HG02870 (cell line): ENCODE results near the gene RDX.
"Not testable (repeated sequence)": the region's sequence is repeated elsewhere in the genome, so short reads cannot be mapped to it uniquely, and the experiment has no call there.

Experiments
- ATAC-seq: cut with Tn5 transposase; IDR thresholded peaks from one replicate; pipeline ENCODE4 v1.9.1; 2021; ENCODE audit warnings: mild to moderate bottlenecking, moderate library complexity; ENCODE audit not compliant: unreplicated experiment

Gene RDX

DNA sequence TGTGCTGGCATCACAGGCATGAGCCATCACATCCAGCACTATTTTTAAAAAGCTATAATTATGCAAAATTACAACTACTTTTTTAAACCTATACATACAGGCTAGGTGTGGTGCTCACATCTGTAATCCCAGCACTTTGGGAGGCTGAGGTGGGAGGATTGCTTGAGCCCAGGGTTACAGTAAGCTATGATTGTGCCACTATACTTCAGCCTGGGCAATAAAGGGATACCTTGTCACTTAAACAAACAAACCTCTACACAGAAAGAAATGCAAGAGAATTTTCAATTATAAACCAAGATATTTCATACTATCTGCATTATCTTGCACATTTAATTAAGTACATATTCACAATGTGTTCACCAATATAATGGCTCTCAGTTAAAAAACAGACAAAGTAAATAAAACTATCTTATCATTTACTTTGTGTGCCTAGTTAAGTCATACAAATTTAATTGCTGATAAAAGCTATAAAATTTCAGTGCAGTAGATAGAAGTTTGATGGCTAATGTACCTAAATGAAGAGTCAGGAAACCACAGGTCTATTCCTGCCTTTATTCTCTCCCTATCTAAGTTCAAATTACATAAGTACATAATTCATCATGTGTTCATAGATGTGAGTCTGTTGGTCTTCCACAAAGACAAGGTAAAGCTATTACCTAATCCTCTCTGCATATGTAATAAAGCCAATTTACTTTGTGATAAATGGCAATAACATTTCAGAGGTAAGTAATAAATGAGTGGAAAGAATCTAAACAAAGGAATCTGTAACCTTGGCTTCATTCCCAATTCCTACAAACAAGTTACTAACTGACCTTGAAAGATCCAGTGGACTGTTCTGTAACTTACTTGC, 9.0 kb upstream of the RDX start:
- no peak for ATAC-seq

DNA sequence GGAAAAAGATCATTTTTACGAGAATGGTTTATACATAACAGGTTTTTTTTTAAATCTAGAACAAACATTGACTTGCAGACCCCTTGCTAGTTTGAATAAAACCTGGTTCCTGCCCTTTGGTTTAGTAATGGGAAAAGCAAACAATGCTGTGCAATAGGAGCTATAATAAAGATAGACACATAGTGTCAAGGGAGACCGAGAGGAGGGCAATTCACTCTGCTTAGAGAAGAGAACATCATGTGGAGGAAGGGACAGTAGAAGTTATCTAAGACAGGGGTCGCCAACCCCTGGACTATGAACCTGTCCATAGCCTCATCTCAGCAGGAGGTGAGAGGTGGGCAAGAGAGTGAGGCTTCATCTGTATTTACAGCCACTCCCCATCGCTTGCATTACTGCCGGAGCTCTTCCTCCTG, 7.0 kb upstream of the RDX start:
- no peak for ATAC-seq

GRCh38 chr11:110301577-110301976, 5.2 kb upstream of the RDX start:
- ATAC-seq: no peak

GRCh38 chr11:110301032-110301431, 4.6 kb upstream of the RDX start:
- ATAC-seq: no peak

DNA sequence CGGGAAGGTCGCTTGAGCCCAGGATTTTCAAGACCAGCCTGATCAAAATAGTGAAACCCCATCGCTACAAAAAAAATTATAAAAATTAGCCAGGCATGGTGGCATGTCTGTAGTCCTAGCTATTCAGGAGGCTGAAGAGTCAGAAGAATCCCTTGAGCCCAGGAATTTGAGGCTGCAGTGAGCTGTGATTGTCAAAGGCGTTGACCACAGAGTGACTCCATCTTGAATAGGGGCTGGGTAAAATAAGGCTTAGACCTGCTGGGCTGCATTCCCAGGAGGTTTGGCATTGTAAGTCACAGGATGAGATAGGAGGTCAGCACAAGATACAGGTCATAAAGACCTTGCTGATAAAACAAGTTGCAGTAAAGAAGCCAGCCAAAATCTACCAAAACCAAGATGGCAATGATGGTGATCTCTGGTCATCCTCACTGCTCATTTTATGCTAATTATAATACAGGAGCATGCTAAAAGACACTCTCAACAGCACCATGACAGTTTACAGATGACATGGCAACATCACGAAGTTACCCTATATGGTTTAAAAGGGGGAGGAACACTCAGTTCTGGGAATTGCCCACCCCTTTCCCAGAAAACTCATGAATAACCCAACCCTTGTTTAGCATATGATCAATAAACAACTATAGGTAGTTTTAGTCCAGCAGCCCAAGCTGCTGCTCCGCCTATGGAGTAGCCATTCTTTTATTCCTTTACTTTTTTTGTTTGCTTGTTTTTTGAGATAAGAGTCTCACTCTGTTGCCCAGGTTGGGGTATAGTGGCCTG, 2.8 kb upstream of the RDX start:
- ATAC-seq: no peak

- ATAC-seq: no peak
Measured at GRCh38 chr11:110298301-110298765, 1.9 kb upstream of the RDX start.

DNA sequence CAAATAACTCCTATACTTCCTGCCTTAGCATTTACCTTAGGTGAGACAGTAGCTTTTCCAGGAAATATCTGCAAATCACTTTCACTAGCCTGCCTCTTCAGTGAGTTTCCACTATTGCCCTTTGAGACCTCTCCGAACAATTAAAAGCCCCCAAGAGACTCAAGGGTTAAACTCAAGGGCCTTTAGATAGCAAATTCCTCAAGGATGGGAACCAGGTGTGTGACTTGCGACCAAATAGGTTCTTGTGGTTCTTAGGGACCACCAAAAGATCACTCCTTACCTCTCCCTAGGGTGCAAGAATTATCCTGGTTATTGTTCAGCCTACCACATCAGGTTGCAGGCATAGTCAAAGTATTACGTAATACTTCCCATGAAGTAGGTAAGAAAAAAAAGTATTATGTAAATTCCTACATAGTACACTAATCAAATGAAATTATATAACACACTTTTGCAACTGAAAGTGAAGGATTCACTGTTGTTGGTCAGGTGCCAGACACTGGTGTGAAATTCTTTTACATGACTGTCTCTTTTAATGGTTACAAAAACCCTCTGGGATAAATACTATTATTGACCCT, 1.4 kb upstream of the RDX start:
- ATAC-seq: no peak

GRCh38 chr11:110297076-110297725, 787 bp upstream of the RDX start:
- ATAC-seq: no peak

DNA sequence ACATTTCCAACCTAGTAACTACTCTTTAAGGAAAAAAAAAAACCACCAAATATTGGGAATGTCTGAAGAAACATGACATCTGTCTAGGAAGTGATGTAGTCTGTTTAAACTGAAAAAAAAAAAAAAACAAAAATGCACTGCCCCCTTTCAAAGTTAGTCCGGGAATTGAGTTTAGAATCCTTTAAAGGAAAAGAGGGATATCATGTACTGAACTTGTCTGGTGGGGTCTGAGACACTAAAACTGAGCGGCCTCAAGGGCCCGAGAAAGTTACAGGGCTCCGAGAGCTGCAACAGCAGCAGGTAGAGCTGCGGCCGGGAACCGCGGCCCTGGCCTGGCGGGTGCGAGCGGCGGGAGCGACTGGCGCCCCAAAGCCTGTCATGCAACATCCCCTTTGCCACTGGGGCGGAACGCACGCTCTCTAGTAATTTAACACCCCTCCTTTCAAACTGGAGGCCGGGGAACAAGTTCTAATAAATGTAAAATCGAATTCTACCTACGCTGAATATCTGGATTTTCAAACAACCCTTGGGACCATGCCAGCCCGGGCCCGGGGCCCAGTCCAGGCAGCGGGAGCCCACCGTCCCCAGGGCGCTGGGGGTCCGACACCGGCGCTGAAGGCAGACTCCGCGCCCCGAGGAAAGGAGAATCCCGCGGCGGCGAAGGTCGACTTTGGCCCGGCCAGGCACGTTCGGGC, 736 bp downstream of the RDX start:
- ATAC-seq: peak; percentile 60

- no peak for ATAC-seq
Measured at GRCh38 chr11:110295086-110295485, 1.3 kb downstream of the RDX start.

GRCh38 chr11:110294509-110294908, 1.9 kb downstream of the RDX start:
- ATAC-seq: no peak

DNA sequence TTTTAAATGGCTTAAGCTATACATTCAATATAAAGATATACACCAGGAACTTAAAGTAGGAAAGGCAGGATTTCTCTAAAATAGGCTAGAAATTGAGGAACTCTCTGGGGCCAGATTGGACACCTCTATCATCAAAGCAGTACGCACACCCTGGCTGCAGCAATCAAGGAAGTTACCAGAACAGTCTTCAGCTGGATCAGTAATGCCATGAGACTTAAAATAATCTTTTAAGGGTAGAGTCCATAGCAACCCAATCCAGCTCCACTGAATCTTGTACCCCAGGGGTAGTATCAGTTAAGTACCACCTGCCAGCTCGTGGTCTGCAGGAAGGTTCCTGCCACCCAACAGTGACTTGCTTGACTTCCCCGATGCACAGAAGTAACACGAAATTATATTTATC, 3.0 kb downstream of the RDX start:
- ATAC-seq: no peak

DNA sequence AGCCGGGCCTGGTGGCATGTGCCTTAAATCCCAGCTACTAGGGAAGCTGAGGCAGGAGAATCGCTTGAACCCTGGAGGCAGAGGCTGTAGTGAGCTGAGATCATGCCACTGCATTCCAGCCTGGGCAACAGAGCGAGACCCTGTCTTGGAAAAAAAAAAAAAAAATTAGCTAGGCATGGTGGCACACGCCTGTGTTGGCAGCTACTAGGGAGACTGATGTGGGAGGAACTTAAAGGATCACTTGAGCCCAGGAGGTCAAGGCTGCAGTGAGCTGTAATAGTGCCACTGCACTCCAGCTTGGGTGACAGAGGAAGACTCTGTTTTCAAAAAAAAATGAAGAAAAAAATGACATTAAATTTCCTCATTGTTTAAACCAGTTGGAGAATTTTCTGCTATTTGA, 4.3 kb downstream of the RDX start:
- ATAC-seq: not testable (repeated sequence)

GRCh38 chr11:110290591-110291334, 5.7 kb downstream of the RDX start:
- ATAC-seq: no peak

DNA sequence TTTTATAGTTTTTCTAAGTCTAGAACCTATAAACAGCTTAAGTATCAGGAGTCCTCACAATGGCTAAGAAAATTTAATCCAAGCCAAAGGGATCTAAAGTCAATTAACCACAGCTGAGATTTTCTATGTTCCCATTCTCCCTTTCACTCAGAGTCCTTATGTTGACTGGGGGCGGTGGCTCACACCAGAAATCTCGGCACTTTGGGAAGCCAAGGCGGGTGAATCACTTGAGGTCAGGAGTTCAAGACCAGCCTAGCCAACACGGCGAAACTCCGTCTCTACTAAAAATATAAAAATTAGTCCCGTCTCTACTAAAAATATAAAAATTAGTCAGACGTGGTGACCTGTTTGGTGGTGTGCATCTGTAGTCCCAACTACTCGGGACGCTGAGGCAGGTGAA, 6.9 kb downstream of the RDX start:
- no peak for ATAC-seq

GRCh38 chr11:110287537-110287936, 8.9 kb downstream of the RDX start:
- ATAC-seq: peak; percentile 55

DNA sequence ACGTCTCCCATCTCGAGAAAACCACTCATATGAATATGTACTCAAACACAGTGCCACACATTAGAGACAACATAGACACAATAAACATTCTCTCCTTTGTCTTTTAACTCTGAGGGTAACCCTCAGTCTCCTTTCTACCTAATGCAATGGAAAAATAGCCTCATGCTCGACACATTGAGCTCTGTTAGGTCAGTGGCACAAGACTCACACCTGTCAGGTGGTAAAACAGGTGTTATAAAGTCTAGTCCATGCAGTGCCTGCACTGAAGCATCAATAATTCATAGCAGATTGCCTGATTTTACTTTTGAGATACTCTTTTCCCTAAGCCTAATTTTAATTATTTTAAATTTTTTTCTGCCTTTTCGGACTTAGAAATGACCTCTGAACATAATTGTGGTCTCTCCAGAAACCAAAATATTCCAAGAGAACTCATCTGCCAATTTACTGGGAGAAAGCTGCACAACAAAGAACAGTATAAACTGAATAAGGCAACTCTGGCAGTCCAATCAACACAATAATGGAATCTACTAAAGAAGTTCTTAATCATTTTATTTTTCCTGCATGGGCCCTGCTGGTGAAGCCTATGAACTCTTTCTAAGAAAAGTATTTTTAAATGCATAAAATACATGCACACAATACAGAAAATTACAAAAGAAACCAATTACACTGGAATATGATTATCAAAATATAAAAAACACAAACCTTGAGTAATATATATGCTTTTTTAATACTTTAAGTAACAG, 9.9 kb downstream of the RDX start:
- no peak for ATAC-seq

- ATAC-seq: no peak
Measured at GRCh38 chr11:110283862-110284261, 12.6 kb downstream of the RDX start.

DNA sequence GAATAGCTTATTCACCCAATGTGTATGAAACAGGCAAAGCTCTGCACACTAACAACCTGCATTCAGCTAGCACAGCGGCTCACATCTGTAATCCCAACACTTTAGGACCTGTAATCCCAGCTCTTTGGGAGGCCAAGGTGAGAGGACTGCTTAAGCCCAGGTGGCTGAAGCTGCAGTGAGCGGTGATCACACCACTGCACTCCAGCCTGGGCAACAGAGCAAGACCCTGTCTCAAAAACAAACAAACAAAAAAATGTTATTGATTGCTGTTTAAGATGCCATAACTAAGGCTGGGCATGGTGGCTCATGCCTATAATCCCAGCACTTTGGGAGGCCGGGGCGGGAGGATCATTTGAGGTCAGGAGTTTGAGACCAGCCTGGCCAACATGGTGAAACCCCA, 15.8 kb downstream of the RDX start:
- not testable (repeated sequence) for ATAC-seq
